Uterus (tissue), 4 donors: ENCODE measurements around the gene MTSS2. TPM values are rescaled to one million over a fixed set of nuclear protein-coding genes. Genes with fewer than 3 reads are reported as not detected.
"Not testable (repeated sequence)": the region's sequence is repeated elsewhere in the genome, so short reads cannot be mapped to it uniquely, and the experiment has no call there.

Experiments used
- DNase-seq, 2 donors: peaks; one replicate each; pipeline ENCODE4 v3.0.0-alpha.2; 2019 to 2020
- H3K27ac ChIP-seq, 2 donors: fragments of 200-600 bp; sonication (generic); 1 replicate in 1 of 2; 2 replicates in 1 of 2; pipeline ENCODE4 v1.5.1; 2016 to 2018
- H3K27me3 ChIP-seq, 2 donors: fragments of 200-600 bp; sonication (generic); one replicate each; pipeline ENCODE4 v1.5.1; 2018 to 2019; ENCODE audit warnings: control low read depth in 1 of 2
- H3K36me3 ChIP-seq, 2 donors: fragments of 200-600 bp; sonication (generic); one replicate each; pipeline ENCODE4 v1.5.1; 2019; ENCODE audit warnings: control low read depth in 1 of 2
- H3K4me1 ChIP-seq, 2 donors: fragments of 200-600 bp; sonication (generic); one replicate each; pipeline ENCODE4 v1.5.1; 2018 to 2019; ENCODE audit warnings: control low read depth in 1 of 2
- H3K4me3 ChIP-seq, 2 donors: fragments of 200-600 bp; sonication (generic); 1 replicate in 1 of 2; 2 replicates in 1 of 2; pipeline ENCODE4 v1.5.1; 2018 to 2019; ENCODE audit warnings: mild to moderate bottlenecking in 1 of 2
- H3K9me3 ChIP-seq, 2 donors: fragments of 200-600 bp; sonication (generic); one replicate each; pipeline ENCODE4 v1.5.1; 2019; ENCODE audit warnings: control low read depth in 1 of 2
- POLR2A ChIP-seq, 2 donors: fragments of 450-650 bp; IDR thresholded peaks; one replicate each; pipeline ENCODE4 v1.6.1; 2016; ENCODE audit warnings: antibody characterized with exemption in 2 of 2, mild to moderate bottlenecking in 1 of 2, moderate library complexity in 1 of 2
- intact Hi-C: fragments of 100-400 bp; cut with DNase I; formaldehyde crosslinking; loops from one replicate; pipeline ENCODE4 v1.15.1; 2023; ENCODE audit warnings: low total_unique reads
- total RNA-seq, 4 donors: library from RNA; depleted of rRNA in 3 of 4; stranded (reverse); fragments of >200 nt in 3 of 4; gene quantifications; one replicate each; pipeline versions ENCODE4 v1.1.0 to v1.2.4, GENCODE V29; 2014 to 2023
- TF ChIP-seq, protein P1 (sequence below), 4 experiments: fragments of 200-600 bp in 2 of 4; fragments of 450-650 bp in 2 of 4; sonication (generic) in 2 of 4; IDR thresholded peaks; one replicate each; pipeline ENCODE4 v1.5.1; 2016 to 2019; ENCODE audit warnings: antibody characterized with exemption in 4 of 4, mild to moderate bottlenecking in 2 of 4, moderate library complexity in 1 of 4
- donor health status: DM: yes; HTN: yes; CAD: no.

The MTSS2 gene
- total RNA-seq, 4 donors from 2014 or later = 11.2 to 142 (median 18.2) TPM

DNA sequence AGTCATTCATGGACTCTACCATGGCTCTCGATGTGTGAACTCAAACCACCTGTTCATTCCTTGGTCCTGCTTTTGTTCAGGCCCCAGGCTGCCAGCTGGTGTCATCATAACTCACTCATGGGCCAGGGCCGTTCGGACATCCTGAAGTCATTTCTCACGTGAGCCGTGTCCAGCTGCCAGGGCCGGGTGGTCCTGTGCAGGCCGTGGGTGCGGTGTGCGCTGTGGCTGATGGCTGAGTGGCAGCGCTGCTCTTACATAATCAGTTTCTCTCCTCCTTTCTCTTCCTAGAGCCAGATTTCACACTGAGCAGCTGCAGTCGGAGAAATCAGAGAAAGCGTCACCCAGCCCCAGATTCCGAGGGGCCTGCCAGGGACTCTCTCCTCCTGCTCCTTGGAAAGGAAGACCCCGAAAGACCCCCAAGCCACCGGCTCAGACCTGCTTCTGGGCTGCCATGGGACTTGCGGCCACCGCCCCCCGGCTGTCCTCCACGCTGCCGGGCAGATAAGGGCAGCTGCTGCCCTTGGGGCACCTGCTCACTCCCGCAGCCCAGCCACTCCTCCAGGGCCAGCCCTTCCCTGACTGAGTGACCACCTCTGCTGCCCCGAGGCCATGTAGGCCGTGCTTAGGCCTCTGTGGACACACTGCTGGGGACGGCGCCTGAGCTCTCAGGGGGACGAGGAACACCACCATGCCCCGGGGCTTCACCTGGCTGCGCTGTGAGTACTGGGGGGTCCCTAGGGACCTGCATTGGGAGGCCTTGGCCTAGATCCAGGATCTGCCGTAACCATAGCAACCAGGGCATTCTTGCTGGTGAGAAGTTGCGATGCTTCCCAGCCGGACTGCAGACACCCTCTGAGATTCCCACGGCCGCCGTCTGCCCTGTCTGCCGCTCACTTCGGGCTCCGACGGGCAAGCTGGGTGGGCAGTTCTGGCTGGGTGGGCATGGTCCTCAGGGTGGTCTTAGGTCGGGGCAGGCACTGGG, 39.3 kb downstream of the MTSS2 start, which contains the start of gene IL34:
Gene IL34, plus strand, starts transcription at position 300 of the 982 bp plus-strand sequence. Its CDS starts 389 bp downstream, at position 689.
- no peaks in the 10 kb centered on the region for H3K4me1 ChIP-seq

DNA sequence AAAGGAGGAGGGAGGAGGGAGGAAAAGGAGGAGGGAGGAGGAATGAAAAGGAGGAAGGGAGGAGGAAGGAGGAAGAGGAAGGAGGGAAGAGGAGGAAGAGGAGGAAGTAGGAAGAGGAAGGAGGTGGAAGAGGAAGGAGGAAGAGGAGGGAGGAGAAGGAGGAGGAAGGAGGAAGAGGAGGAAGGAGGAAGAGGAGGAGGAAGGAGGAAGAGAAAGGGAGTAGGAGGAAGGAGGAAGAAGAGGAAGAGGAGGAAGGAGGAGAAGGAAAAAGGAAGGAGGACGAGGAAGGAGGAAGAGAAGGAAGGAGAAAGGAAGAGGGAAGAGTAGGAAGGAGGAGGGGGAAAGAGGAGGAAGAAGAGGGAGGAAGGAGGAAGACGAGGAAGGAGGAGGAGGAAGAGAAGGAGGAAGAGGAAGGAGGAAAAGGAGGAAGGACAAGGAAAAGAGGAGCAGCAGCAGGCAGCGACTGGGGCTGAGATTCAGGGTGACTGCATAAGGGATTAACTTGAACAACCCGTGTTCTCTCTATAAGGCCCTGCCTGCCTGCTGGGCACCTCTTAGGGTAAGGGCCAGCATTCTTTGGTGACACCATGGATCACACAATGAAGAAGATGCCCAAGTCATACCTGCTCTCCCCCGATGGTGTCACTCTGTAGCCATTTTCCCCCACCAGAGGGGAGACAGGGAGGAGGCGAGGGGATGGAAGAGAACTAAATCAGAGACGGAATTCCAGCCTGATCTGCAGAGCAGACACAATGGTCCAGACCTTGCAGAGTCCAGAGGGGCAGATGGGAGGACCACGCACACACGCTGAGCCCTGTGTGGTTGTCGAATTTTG, 40.9 kb downstream of the MTSS2 start:
- Histone ChIP-seq H3K9me3 (no peaks in the 10 kb centered on the region), H3K27ac (no peak overlapping the region), H3K4me1 (no peaks in the 10 kb centered on the region), H3K36me3 (no peaks in the 10 kb centered on the region), H3K27me3 (no peaks in the 10 kb centered on the region), H3K4me3 (no peak overlapping the region)
- intact Hi-C loops = no loop called here
- no peak for DNase-seq
- TF ChIP-seq, protein P1, sequence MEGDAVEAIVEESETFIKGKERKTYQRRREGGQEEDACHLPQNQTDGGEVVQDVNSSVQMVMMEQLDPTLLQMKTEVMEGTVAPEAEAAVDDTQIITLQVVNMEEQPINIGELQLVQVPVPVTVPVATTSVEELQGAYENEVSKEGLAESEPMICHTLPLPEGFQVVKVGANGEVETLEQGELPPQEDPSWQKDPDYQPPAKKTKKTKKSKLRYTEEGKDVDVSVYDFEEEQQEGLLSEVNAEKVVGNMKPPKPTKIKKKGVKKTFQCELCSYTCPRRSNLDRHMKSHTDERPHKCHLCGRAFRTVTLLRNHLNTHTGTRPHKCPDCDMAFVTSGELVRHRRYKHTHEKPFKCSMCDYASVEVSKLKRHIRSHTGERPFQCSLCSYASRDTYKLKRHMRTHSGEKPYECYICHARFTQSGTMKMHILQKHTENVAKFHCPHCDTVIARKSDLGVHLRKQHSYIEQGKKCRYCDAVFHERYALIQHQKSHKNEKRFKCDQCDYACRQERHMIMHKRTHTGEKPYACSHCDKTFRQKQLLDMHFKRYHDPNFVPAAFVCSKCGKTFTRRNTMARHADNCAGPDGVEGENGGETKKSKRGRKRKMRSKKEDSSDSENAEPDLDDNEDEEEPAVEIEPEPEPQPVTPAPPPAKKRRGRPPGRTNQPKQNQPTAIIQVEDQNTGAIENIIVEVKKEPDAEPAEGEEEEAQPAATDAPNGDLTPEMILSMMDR (IDR thresholded peaks at IDR 0.05) = no peak
- TF ChIP-seq POLR2A (IDR thresholded peaks at IDR 0.05) = no peak

More for the DNA sequence above, 39.3 kb downstream of the MTSS2 start, which contains the start of gene IL34:
- H3K36me3 ChIP-seq = no peaks in the 10 kb centered on the region
- H3K27me3 ChIP-seq = no peaks in the 10 kb centered on the region
- no peak within 1 kb of the TSS for H3K4me3 ChIP-seq
- peak within 1 kb of the TSS in 1 of 2 donors; percentile 26 for H3K27ac ChIP-seq
- DNase-seq = peak; percentile 28 to 36
- TF ChIP-seq, protein P1 (IDR thresholded peaks at IDR 0.05) = no peak
- no peak for TF ChIP-seq POLR2A (IDR thresholded peaks at IDR 0.05)
- no peaks in the 10 kb centered on the region for H3K9me3 ChIP-seq
- intact Hi-C loops = no loop called here

DNA sequence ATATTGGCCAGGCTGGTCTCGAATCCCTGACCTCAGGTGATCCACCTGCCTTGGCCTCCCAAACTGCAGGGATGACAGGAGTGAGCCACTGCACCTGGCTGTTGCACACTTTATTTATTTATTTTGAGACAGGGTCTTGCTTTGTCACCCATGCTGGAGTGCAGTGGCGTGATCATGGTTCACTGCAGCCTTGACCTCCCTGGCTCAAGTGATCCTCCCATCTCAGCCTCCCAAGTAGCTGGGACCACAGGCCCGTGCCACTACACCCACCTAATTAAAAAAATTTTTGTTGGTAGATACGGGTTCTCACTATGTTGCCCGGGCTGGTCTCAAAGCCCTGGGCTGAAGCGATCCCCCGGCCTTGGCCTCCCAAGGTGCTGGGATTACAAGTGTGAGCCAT, 42.6 kb downstream of the MTSS2 start:
- H3K36me3 ChIP-seq, H3K27me3 ChIP-seq, H3K9me3 ChIP-seq, intact Hi-C loops, H3K4me1 ChIP-seq, H3K27ac ChIP-seq, H3K4me3 ChIP-seq, DNase-seq: not testable (repeated sequence)

DNA sequence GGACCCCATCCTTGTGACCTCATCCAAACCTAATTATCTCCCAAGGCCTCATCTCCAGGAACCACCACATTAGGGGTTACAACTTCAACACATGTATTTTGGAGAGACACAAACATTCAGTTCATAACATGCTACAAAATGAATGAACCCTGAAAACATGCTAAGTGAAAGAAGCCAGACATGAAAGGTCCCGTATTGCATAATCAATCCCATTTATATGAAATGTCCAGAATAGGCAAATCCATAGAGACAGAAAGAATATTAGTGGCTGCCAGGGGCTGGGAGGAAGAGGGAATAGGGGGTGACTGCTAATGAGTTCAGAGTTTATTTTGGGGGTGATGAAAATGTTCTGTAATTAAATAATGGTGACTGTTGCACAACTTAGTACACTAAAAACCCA, 43.2 kb downstream of the MTSS2 start:
- H3K4me3 ChIP-seq = no peak overlapping the region
- no peak overlapping the region for H3K27ac ChIP-seq
- intact Hi-C loops = no loop called here
- no peak for DNase-seq
- no peaks in the 10 kb centered on the region for H3K9me3 ChIP-seq
- H3K4me1 ChIP-seq = no peaks in the 10 kb centered on the region
- no peaks in the 10 kb centered on the region for H3K36me3 ChIP-seq
- no peak for TF ChIP-seq POLR2A (IDR thresholded peaks at IDR 0.05)
- TF ChIP-seq, protein P1 (IDR thresholded peaks at IDR 0.05) = no peak
- H3K27me3 ChIP-seq = no peaks in the 10 kb centered on the region

DNA sequence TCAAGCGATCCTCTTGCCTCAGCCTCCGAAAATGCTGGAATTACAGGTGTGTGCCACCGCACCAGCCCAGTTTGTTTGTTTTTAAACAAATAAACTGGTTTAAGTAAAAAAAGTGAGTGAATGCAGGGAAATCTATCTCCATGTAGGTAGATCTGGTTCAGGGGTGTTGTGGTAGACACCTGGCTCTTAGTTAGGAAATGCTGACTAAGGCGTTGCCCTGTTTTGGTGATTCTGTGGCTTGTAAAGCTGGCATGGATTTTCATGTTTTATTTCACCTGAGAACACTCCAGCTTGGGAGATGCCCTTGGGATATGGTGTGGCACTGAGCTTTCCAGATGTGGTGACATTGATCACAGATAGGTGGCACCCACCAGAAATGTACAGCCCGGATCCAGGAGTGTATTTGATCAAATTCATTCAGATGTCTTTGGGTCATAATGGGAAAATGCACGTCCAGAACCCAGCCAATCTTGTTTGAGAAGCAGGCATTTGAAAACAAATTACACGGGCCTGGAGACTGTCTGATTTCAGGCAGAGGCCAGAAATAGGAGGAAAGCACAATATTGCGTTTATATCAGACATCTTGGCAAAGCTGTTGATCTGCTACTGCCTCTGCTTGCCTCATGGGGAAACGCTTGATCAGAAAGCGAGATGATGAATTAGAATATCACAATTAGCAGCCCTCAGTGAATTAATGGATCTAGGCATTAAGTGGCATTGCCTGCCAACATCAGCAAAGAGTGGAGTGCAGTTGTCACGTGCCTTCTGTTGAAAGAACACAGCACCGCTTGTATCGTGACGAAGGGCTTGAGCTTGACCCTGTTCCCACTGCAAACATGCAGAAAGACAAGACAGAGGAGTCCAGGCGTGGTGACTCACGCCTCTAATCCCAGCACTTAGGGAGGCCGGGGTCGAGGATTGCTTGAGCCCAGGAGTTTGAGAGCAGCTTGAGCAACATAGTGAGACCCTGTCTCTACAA, 46.8 kb downstream of the MTSS2 start:
- intact Hi-C loops = no loop called here
- Histone ChIP-seq H3K4me1 (no peaks in the 10 kb centered on the region), H3K4me3 (no peak overlapping the region), H3K9me3 (no peaks in the 10 kb centered on the region), H3K27me3 (no peaks in the 10 kb centered on the region), H3K36me3 (no peaks in the 10 kb centered on the region), H3K27ac (peak overlapping the region in 1 of 2 donors; percentile 40)
- TF ChIP-seq, protein P1 (IDR thresholded peaks at IDR 0.05) = no peak
- no peak for TF ChIP-seq POLR2A (IDR thresholded peaks at IDR 0.05)
- peak; percentile 34 to 49 for DNase-seq
